ENCODE data around the gene DOCK1.
"Not testable (repeated sequence)": the region's sequence is repeated elsewhere in the genome, so short reads cannot be mapped to it uniquely, and the experiment has no call there.

DOCK1 gene

DNA sequence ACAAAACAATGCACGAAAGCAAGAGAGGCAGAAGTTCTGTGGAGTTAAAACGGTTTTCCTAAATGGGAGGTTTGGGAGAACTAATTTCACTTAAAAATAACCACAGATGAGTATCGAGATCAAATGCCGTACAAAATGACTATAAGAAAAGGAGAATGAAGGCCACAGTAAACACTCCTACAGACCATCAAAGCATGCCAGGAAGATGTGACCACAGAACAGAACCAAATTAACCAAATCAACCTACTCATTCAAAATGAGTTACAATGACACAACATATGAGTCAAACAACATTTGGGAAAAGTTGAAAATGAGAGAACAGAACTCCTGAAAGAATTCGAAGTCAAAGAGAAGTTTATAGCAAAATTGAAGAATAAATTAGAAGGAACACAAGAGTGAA is 24.3 kb upstream of the DOCK1 start:
- no peaks in the 10 kb centered on the region for H3K9me3 ChIP-seq (ENCODE audit: control insufficient read depth, low read length)
- H3K4me1 ChIP-seq (ENCODE audit: control insufficient read depth, insufficient read depth, low read length, poor library complexity, severe bottlenecking), result no peaks in the 10 kb centered on the region
- no peaks in the 10 kb centered on the region for H3K27me3 ChIP-seq (replicated peaks; ENCODE audit: control insufficient read depth, insufficient read depth, low read length, poor library complexity, severe bottlenecking)
- no peaks in the 10 kb centered on the region for H3K36me3 ChIP-seq (ENCODE audit: control insufficient read depth, insufficient read depth, low read length)
- H3K27ac ChIP-seq (ENCODE audit: insufficient read depth, low read length, poor library complexity, severe bottlenecking), result no peak overlapping the region
- no peak for DNase-seq
- no peak overlapping the region for H3K4me3 ChIP-seq (ENCODE audit: insufficient read depth, low read depth, low read length, poor library complexity, severe bottlenecking)

DNA sequence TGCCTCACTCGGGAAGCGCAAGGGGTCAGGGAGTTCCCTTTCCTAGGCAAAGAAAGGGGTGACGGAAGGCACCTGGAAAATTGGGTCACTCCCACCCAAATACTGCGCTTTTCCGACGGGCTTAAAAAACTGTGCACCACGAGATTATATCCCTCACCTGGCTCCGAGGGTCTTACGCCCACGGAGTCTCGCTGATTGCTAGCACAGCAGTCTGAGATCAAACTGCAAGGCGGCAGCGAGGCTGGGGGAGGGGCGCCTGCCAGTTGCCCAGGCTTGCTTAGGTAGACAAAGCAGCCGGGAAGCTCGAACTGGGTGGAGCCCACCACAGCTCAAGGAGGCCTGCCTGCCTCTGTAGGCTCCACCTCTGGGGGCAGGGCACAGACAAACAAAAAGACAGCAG is 23.2 kb upstream of the DOCK1 start:
- not testable (repeated sequence) for H3K9me3 ChIP-seq (ENCODE audit: control insufficient read depth, low read length); DNase-seq; H3K36me3 ChIP-seq (ENCODE audit: control insufficient read depth, insufficient read depth, low read length); H3K4me1 ChIP-seq (ENCODE audit: control insufficient read depth, insufficient read depth, low read length, poor library complexity, severe bottlenecking); H3K27ac ChIP-seq (ENCODE audit: insufficient read depth, low read length, poor library complexity, severe bottlenecking); H3K4me3 ChIP-seq (ENCODE audit: insufficient read depth, low read depth, low read length, poor library complexity, severe bottlenecking); H3K27me3 ChIP-seq (replicated peaks; ENCODE audit: control insufficient read depth, insufficient read depth, low read length, poor library complexity, severe bottlenecking)

DNA sequence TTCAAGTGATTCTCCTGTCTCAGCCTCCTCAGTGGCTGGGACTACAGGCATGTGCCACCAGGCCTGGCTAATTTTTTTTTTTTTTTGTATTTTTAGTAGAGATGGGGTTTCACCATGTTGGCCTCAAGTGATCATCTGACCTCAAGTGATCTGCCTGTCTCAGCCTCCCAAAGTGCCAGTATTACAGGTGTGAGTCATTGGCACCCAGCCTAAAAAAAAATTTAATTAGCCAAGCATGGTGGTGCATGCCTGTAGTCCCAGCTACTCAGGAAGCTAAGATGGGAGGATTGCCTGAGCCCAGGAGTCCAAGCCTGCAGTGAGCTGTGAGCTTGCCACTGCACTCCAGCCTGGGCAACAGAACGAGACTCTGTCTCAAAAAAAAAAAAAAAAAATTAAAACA is 16.8 kb upstream of the DOCK1 start:
- not testable (repeated sequence) for H3K27ac ChIP-seq (ENCODE audit: insufficient read depth, low read length, poor library complexity, severe bottlenecking); DNase-seq; H3K27me3 ChIP-seq (replicated peaks; ENCODE audit: control insufficient read depth, insufficient read depth, low read length, poor library complexity, severe bottlenecking); H3K36me3 ChIP-seq (ENCODE audit: control insufficient read depth, insufficient read depth, low read length); H3K4me3 ChIP-seq (ENCODE audit: insufficient read depth, low read depth, low read length, poor library complexity, severe bottlenecking); H3K4me1 ChIP-seq (ENCODE audit: control insufficient read depth, insufficient read depth, low read length, poor library complexity, severe bottlenecking); H3K9me3 ChIP-seq (ENCODE audit: control insufficient read depth, low read length)

DNA sequence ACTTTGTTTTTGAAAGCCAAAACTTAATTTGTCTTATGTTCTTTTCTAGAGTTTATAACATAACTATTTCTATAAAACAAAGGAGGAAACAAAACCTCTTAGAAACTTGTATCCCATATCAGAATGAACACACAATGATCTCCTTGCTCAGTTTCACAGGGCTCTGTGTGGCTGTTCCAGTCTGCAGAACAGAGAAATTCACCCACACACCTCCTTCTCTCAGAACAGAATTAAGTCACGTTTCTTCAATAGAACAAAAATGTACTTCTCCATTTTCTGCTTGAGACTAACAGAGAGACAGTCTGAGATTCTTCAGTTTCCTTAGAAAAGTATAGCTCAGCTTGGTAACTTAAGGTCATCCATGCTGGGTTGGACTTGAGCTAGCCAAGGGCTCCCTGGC is 15.8 kb upstream of the DOCK1 start:
- Histone ChIP-seq H3K27me3 (replicated peaks; ENCODE audit: control insufficient read depth, insufficient read depth, low read length, poor library complexity, severe bottlenecking) (no peaks in the 10 kb centered on the region), H3K36me3 (ENCODE audit: control insufficient read depth, insufficient read depth, low read length) (no peaks in the 10 kb centered on the region), H3K27ac (ENCODE audit: insufficient read depth, low read length, poor library complexity, severe bottlenecking) (no peak overlapping the region), H3K4me1 (ENCODE audit: control insufficient read depth, insufficient read depth, low read length, poor library complexity, severe bottlenecking) (no peaks in the 10 kb centered on the region), H3K9me3 (ENCODE audit: control insufficient read depth, low read length) (no peaks in the 10 kb centered on the region), H3K4me3 (ENCODE audit: insufficient read depth, low read depth, low read length, poor library complexity, severe bottlenecking) (no peak overlapping the region)
- no peak for DNase-seq

DNA sequence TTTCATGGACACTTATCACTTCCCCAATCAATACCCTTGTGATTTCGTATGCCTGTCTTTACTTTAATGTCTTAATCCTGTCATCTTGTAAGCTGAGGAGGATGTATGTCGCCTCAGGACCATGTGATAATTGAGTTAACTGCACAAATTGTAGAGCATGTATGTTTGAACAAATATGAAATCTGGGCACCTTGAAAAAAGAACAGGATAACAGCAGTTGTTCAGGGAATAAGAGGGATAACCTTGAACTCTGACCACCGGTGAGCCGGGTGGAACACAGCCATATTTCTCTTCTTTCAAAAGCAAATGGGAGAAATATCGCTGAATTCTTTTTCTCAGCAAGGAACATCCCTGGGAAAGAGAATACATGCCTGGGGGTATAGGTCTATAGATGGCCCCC is 14.4 kb upstream of the DOCK1 start:
- not testable (repeated sequence) for H3K9me3 ChIP-seq (ENCODE audit: control insufficient read depth, low read length); H3K36me3 ChIP-seq (ENCODE audit: control insufficient read depth, insufficient read depth, low read length); H3K27me3 ChIP-seq (replicated peaks; ENCODE audit: control insufficient read depth, insufficient read depth, low read length, poor library complexity, severe bottlenecking); H3K27ac ChIP-seq (ENCODE audit: insufficient read depth, low read length, poor library complexity, severe bottlenecking); DNase-seq; H3K4me1 ChIP-seq (ENCODE audit: control insufficient read depth, insufficient read depth, low read length, poor library complexity, severe bottlenecking); H3K4me3 ChIP-seq (ENCODE audit: insufficient read depth, low read depth, low read length, poor library complexity, severe bottlenecking)

DNA sequence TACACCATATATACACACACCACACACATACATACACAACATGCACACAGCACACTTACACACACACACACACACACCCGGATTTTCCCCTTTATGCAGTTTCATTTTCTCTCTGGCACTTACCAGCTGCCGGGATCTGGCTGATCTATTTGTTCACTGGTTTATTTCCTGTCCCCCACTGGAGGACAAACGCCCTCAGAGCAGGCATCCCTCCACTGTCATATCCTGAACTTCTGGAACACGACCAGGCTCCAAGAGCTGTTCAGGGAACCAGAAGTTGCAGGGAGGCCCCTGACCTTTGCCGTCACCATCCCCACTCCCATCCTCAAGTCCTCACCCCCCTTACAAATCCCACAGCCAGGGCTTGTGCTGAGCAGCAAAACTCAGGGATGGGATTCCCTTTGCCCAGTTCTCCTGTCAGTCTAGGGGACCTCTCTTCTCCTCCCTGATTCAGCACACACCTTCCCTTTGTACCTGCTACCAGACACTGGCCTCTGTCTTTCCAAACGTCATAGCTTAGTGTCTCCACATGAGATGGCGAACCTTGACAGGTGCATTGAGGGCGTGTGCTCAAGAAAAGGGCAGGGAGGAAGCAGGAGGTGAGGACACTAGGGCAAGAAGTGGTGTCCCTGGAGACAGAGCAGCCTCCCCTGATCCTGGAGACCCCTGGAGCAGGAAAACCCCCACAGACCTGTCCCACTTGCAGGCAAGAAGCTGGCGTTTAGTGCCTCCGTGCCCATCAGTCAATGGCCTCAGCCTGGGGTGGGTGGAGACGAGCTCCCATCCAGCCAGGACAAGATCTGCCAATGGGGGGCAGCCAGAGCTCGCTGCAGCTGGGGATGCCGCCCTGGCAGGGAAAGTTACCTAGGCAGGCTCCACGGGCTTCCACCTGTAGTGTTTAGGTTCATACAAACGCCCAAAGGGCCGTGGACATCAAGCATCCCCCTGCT is 12.7 kb upstream of the DOCK1 start:
- H3K36me3 ChIP-seq (ENCODE audit: control insufficient read depth, insufficient read depth, low read length), result no peaks in the 10 kb centered on the region
- H3K4me1 ChIP-seq (ENCODE audit: control insufficient read depth, insufficient read depth, low read length, poor library complexity, severe bottlenecking), result no peaks in the 10 kb centered on the region
- DNase-seq, result no peak

DNA sequence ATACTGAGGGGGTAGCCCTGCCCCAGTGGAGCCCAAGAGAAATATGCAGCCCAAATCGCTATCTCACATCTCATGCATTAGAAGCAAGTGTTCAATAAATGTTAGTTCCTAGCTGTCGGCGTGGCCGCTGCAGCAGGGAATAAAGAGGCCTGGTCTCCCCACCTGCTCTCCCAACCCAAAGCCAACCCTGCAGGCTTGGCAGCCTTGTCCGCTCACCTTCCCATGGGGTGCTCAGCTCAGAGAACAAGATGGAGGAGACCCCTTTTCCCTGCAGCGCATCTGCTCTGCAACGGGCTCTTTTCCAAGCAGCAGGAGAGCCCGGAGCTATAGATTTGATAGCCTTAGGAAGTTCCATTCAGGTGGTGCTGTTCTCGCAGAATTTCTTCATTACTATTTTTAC is 12.0 kb upstream of the DOCK1 start:
- no peak overlapping the region for H3K4me3 ChIP-seq (ENCODE audit: insufficient read depth, low read depth, low read length, poor library complexity, severe bottlenecking)
- no peaks in the 10 kb centered on the region for H3K36me3 ChIP-seq (ENCODE audit: control insufficient read depth, insufficient read depth, low read length)
- H3K27me3 ChIP-seq (replicated peaks; ENCODE audit: control insufficient read depth, insufficient read depth, low read length, poor library complexity, severe bottlenecking), result no peaks in the 10 kb centered on the region
- H3K9me3 ChIP-seq (ENCODE audit: control insufficient read depth, low read length), result peaks cover 4% of the 10 kb centered on the region
- no peaks in the 10 kb centered on the region for H3K4me1 ChIP-seq (ENCODE audit: control insufficient read depth, insufficient read depth, low read length, poor library complexity, severe bottlenecking)
- no peak overlapping the region for H3K27ac ChIP-seq (ENCODE audit: insufficient read depth, low read length, poor library complexity, severe bottlenecking)
- no peak for DNase-seq

More for the DNA sequence above, 12.7 kb upstream of the DOCK1 start:
- Histone ChIP-seq H3K27ac (ENCODE audit: insufficient read depth, low read length, poor library complexity, severe bottlenecking) (no peak overlapping the region), H3K9me3 (ENCODE audit: control insufficient read depth, low read length) (no peaks in the 10 kb centered on the region), H3K27me3 (replicated peaks; ENCODE audit: control insufficient read depth, insufficient read depth, low read length, poor library complexity, severe bottlenecking) (no peaks in the 10 kb centered on the region), H3K4me3 (ENCODE audit: insufficient read depth, low read depth, low read length, poor library complexity, severe bottlenecking) (no peak overlapping the region)

DNA sequence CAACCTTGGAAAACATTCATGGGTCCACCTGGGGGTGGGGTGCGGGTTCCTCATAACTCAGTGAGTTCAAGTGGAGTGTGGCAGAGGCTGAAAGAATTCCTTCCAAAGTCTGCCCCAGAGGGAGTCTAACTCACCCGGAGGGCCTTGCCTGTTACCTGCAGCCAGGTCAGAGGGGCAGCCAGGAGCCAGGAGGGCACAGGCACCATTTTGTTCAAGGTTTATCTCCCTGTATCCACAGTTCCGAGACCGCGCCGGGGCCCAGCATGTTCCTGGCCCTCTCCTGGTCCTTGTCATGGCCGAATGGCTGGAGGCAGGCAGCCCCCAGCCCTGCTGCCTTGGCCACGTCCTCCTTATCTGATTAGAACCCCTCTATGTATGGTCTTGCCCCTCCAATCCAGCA is 11.4 kb upstream of the DOCK1 start:
- no peaks in the 10 kb centered on the region for H3K4me1 ChIP-seq (ENCODE audit: control insufficient read depth, insufficient read depth, low read length, poor library complexity, severe bottlenecking)
- H3K4me3 ChIP-seq (ENCODE audit: insufficient read depth, low read depth, low read length, poor library complexity, severe bottlenecking), result no peak overlapping the region
- DNase-seq, result no peak
- no peaks in the 10 kb centered on the region for H3K27me3 ChIP-seq (replicated peaks; ENCODE audit: control insufficient read depth, insufficient read depth, low read length, poor library complexity, severe bottlenecking)
- H3K9me3 ChIP-seq (ENCODE audit: control insufficient read depth, low read length), result peaks cover 9% of the 10 kb centered on the region
- no peaks in the 10 kb centered on the region for H3K36me3 ChIP-seq (ENCODE audit: control insufficient read depth, insufficient read depth, low read length)
- H3K27ac ChIP-seq (ENCODE audit: insufficient read depth, low read length, poor library complexity, severe bottlenecking), result no peak overlapping the region

DNA sequence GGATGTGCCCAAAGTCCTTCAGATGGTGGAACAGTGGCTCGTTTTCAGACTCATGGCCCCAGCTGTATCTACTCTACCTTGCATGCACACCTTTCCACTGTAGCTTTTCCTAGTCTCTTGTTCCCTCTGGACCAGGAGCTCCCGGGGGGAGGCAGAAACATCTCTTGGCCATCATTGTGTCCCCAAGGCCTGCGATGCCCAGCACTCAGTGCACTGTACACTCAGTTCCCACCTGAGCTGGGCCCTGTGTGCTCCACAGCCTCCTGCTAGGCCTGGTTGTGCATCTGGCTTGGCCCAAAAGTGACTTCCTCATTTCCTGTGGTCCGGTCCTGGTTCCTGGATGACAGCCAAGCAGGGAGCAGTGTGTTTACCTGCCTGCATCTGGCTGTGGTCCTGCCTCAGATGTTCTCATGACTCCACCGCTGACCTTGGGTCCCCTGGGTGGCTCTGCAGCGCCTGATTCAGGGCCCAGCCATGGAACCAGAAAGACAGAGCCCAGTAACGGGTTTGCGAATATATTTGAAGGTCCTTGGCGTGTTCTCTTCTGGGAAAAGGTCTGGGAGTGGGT is 9.9 kb upstream of the DOCK1 start:
- Histone ChIP-seq H3K27me3 (replicated peaks; ENCODE audit: control insufficient read depth, insufficient read depth, low read length, poor library complexity, severe bottlenecking) (no peaks in the 10 kb centered on the region), H3K27ac (ENCODE audit: insufficient read depth, low read length, poor library complexity, severe bottlenecking) (no peak overlapping the region), H3K36me3 (ENCODE audit: control insufficient read depth, insufficient read depth, low read length) (no peaks in the 10 kb centered on the region), H3K4me3 (ENCODE audit: insufficient read depth, low read depth, low read length, poor library complexity, severe bottlenecking) (no peak overlapping the region), H3K4me1 (ENCODE audit: control insufficient read depth, insufficient read depth, low read length, poor library complexity, severe bottlenecking) (no peaks in the 10 kb centered on the region), H3K9me3 (ENCODE audit: control insufficient read depth, low read length) (peaks cover 9% of the 10 kb centered on the region)
- no peak for DNase-seq

DNA sequence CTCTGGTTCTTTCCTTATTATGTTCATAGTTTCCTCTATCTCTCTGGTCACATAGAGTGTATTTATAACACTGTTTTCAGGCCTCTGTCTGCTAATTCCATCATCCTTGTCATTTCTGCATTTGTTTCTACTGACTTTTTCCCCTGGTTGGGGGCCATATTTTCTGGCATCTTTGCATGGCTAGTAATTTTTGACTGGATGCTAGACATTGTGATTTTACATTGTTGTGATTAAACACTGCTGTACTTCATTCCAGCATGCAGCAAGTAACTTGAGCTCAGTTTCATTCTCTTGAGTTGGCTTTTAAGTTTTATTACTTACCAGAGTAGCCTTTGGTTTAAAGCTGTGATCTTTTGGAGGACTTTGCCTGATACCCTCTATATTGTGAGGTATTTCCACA is 6.8 kb upstream of the DOCK1 start:
- no peak overlapping the region for H3K27ac ChIP-seq (ENCODE audit: insufficient read depth, low read length, poor library complexity, severe bottlenecking)
- H3K9me3 ChIP-seq (ENCODE audit: control insufficient read depth, low read length), result peaks cover 9% of the 10 kb centered on the region

More for the DNA sequence above, 6.8 kb upstream of the DOCK1 start:
- no peaks in the 10 kb centered on the region for H3K4me1 ChIP-seq (ENCODE audit: control insufficient read depth, insufficient read depth, low read length, poor library complexity, severe bottlenecking)
- H3K27me3 ChIP-seq (replicated peaks; ENCODE audit: control insufficient read depth, insufficient read depth, low read length, poor library complexity, severe bottlenecking), result no peaks in the 10 kb centered on the region
- no peak overlapping the region for H3K4me3 ChIP-seq (ENCODE audit: insufficient read depth, low read depth, low read length, poor library complexity, severe bottlenecking)
- H3K36me3 ChIP-seq (ENCODE audit: control insufficient read depth, insufficient read depth, low read length), result no peaks in the 10 kb centered on the region
- DNase-seq, result no peak

Data from effector memory CD4-positive, alpha-beta T cell (primary cell).